Keratinocyte (primary cell): Measurements from ENCODE around the gene MYL10. TPM values are rescaled to one million over a fixed set of nuclear protein-coding genes. Genes with fewer than 3 reads are reported as not detected.

Source experiments
- DNase-seq: peaks from one replicate; pipeline ENCODE4 v3.0.0-alpha.2; 2011; ENCODE audit warnings: low read depth, missing footprints, low spot score
- FAIRE-seq: peaks from 2 replicates; lab custom pipeline; 2011; peaks lifted over from hg19 to GRCh38; lab: Jason Lieb, UNC
- H2AFZ ChIP-seq: 2 replicates; pipeline ENCODE4 v1.6.0; 2012; ENCODE audit warnings: low read length, control low read depth, inconsistent platforms; ENCODE audit not compliant: control insufficient read depth
- H3K27ac ChIP-seq: 2 replicates; pipeline ENCODE4 v1.5.1; 2011; ENCODE audit warnings: low read length; ENCODE audit not compliant: control insufficient read depth, insufficient read depth
- H3K27me3 ChIP-seq: 3 replicates; pipeline ENCODE4 v1.6.0; 2011; ENCODE audit warnings: low read length; ENCODE audit not compliant: control insufficient read depth, insufficient read depth; ENCODE audit errors: extremely low read depth
- H3K36me3 ChIP-seq, 2 experiments: 2 replicates in 1 of 2; 3 replicates in 1 of 2; pipeline ENCODE4 v1.5.1; 2011; ENCODE audit warnings: low read length in 2 of 2, mild to moderate bottlenecking in 1 of 2; ENCODE audit not compliant: control insufficient read depth in 2 of 2, insufficient read depth in 2 of 2; ENCODE audit errors: extremely low read depth in 1 of 2
- H3K4me1 ChIP-seq: 3 replicates; pipeline ENCODE4 v1.5.1; 2011; ENCODE audit warnings: low read length; ENCODE audit not compliant: control insufficient read depth, insufficient read depth; ENCODE audit errors: extremely low read depth
- H3K4me2 ChIP-seq: 3 replicates; pipeline ENCODE4 v1.6.0; 2011; ENCODE audit warnings: low read depth, low read length; ENCODE audit not compliant: control insufficient read depth, insufficient read depth; ENCODE audit errors: extremely low read depth
- H3K4me3 ChIP-seq, 3 experiments: fragments of 200-600 bp in 1 of 3; sonication (generic) in 1 of 3; 2 replicates in 2 of 3; 3 replicates in 1 of 3; pipeline ENCODE4 v1.5.1; 2011 to 2016; ENCODE audit warnings: low read length in 3 of 3, mild to moderate bottlenecking in 3 of 3, control low read depth in 2 of 3, inconsistent platforms in 1 of 3, low read depth in 1 of 3, mixed read lengths in 1 of 3, mixed run types in 1 of 3, moderate library complexity in 1 of 3; ENCODE audit not compliant: control insufficient read depth in 2 of 3, insufficient read depth in 2 of 3; ENCODE audit errors: extremely low read depth in 1 of 3
- H3K79me2 ChIP-seq: 2 replicates; pipeline ENCODE4 v1.6.0; 2012; ENCODE audit warnings: low read length; ENCODE audit not compliant: control insufficient read depth, insufficient read depth
- H3K9ac ChIP-seq: 3 replicates; pipeline ENCODE4 v1.6.0; 2011; ENCODE audit warnings: low read length; ENCODE audit not compliant: control insufficient read depth, insufficient read depth; ENCODE audit errors: extremely low read depth
- H3K9me1 ChIP-seq: 3 replicates; pipeline ENCODE4 v1.6.0; 2011; ENCODE audit warnings: low read length; ENCODE audit not compliant: control insufficient read depth, insufficient read depth; ENCODE audit errors: extremely low read depth
- H3K9me3 ChIP-seq: 2 replicates; pipeline ENCODE4 v1.5.1; 2012; ENCODE audit warnings: low read depth, low read length; ENCODE audit not compliant: control insufficient read depth
- H4K20me1 ChIP-seq: 3 replicates; pipeline ENCODE4 v1.6.0; 2011; ENCODE audit warnings: low read length; ENCODE audit not compliant: control insufficient read depth, insufficient read depth; ENCODE audit errors: extremely low read depth
- EZH2 ChIP-seq: IDR thresholded peaks from one replicate; pipeline ENCODE4 v1.6.1; 2012; ENCODE audit warnings: inconsistent platforms, mild to moderate bottlenecking, low read length, moderate library complexity
- dilution Hi-C: fragments of 300-500 bp; cut with MboI; formaldehyde crosslinking; loops from one replicate; pipeline ENCODE4 v1.7.0; 2020; ENCODE audit warnings: low sequenced_read_pairs; ENCODE audit not compliant: extremely low pct_ligation_motif_present
- polyA plus RNA-seq, 5 experiments: library from polyadenylated mRNA; depleted of rRNA in 3 of 5; stranded (reverse) in 3 of 5; stranded (forward) in 1 of 5; unstranded in 1 of 5; fragments of >200 nt; gene quantifications; 1 replicate in 1 of 5; 2 replicates in 3 of 5; 3 replicates in 1 of 5; pipeline versions ENCODE4 v1.2.1 to v1.2.3, GENCODE V29; 2011 to 2012; ENCODE audit warnings: missing spikeins in 2 of 5, low read depth in 1 of 5, low replicate concordance in 1 of 5
- TF ChIP-seq, protein P1 (sequence below), 3 experiments: IDR thresholded peaks in 1 of 3; conservative IDR thresholded peaks in 1 of 3; optimal IDR thresholded peaks in 1 of 3; 2 replicates in 2 of 3; 3 replicates in 1 of 3; pipeline versions ENCODE3 to v1.5.1; 2011; ENCODE audit warnings: low read length in 3 of 3, mild to moderate bottlenecking in 3 of 3, moderate library complexity in 2 of 3, control low read depth in 1 of 3, inconsistent platforms in 1 of 3; ENCODE audit not compliant: insufficient read depth in 2 of 3; ENCODE audit errors: extremely low read depth in 1 of 3

MYL10 gene
- polyA plus RNA-seq, 1 donor (not counting 4 experiments of a cell fraction or from before 2014, with no cell fraction given): not detected

DNA sequence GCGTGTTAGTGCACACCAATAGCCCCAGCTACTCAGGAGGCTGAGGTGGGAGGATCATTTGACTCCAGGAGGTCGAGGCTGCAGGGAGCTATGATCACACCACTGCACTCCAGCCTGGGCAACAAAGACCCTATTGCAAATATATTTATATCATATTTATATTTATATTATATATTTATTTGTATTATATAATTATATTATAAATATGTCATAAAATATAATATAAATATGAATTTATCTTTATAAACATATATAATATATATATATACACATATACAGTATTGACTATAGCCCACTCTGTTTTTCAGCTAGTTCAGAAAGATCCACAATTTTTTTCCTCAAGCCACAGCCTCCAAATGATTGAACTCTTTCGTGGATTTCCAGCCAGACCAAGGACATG lies 45.3 kb upstream of the MYL10 start:
- Histone ChIP-seq H3K9ac (no peak overlapping the region), H3K79me2 (no peaks in the 10 kb centered on the region), H3K27ac (no peak overlapping the region), H4K20me1 (no peaks in the 10 kb centered on the region), H3K27me3 (no peaks in the 10 kb centered on the region), H3K4me2 (no peak overlapping the region), H3K4me3 (no peak overlapping the region), H3K9me3 (no peaks in the 10 kb centered on the region), H3K9me1 (no peaks in the 10 kb centered on the region), H3K36me3 (no peaks in the 10 kb centered on the region), H2AFZ (no peak overlapping the region), H3K4me1 (no peaks in the 10 kb centered on the region)
- TF ChIP-seq, protein P1, sequence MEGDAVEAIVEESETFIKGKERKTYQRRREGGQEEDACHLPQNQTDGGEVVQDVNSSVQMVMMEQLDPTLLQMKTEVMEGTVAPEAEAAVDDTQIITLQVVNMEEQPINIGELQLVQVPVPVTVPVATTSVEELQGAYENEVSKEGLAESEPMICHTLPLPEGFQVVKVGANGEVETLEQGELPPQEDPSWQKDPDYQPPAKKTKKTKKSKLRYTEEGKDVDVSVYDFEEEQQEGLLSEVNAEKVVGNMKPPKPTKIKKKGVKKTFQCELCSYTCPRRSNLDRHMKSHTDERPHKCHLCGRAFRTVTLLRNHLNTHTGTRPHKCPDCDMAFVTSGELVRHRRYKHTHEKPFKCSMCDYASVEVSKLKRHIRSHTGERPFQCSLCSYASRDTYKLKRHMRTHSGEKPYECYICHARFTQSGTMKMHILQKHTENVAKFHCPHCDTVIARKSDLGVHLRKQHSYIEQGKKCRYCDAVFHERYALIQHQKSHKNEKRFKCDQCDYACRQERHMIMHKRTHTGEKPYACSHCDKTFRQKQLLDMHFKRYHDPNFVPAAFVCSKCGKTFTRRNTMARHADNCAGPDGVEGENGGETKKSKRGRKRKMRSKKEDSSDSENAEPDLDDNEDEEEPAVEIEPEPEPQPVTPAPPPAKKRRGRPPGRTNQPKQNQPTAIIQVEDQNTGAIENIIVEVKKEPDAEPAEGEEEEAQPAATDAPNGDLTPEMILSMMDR (optimal IDR thresholded peaks at IDR 0.05 in 1 of 3, IDR thresholded peaks at IDR 0.05 in 1 of 3, conservative IDR thresholded peaks at IDR 0.05 in 1 of 3; ENCODE audit: extremely low read depth in 1 of 3, insufficient read depth in 2 of 3, low read length in 3 of 3): no peak
- no peak for TF ChIP-seq EZH2
- DNase-seq (no peak), FAIRE-seq (no peak)
- dilution Hi-C loops: no loop called here

DNA sequence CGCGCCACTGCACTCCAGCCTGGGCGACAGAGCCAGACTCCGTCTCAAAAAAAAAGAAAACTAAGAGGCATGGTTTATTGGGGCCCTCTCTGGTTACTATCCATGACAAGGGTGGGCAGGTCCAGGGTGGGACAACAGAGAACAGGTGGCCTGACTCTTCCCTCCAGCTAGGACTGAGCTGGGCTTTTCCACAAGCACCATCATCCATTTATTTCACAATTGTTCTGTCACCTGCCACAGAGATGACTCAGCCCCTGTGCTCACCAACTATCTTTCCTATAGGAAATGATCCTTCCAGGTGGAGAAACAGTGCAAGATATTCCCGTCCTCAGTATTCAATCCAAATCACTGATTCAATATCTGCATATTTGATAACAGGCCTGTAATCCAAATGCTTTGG lies 44.9 kb upstream of the MYL10 start:
- Histone ChIP-seq H3K36me3 (no peaks in the 10 kb centered on the region), H3K4me3 (no peak overlapping the region), H3K9me3 (no peaks in the 10 kb centered on the region), H3K9ac (no peak overlapping the region), H2AFZ (no peak overlapping the region), H4K20me1 (no peaks in the 10 kb centered on the region), H3K9me1 (no peaks in the 10 kb centered on the region), H3K79me2 (no peaks in the 10 kb centered on the region), H3K4me1 (no peaks in the 10 kb centered on the region), H3K27ac (no peak overlapping the region), H3K27me3 (no peaks in the 10 kb centered on the region), H3K4me2 (no peak overlapping the region)
- dilution Hi-C loops: no loop called here
- TF ChIP-seq, protein P1 (optimal IDR thresholded peaks at IDR 0.05 in 1 of 3, IDR thresholded peaks at IDR 0.05 in 1 of 3, conservative IDR thresholded peaks at IDR 0.05 in 1 of 3; ENCODE audit: extremely low read depth in 1 of 3, insufficient read depth in 2 of 3, low read length in 3 of 3): no peak
- no peak for TF ChIP-seq EZH2
- DNase-seq (no peak), FAIRE-seq (no peak)
